GM18909 (cell line): ENCODE data around the gene LPIN1.
"Not testable (repeated sequence)": the region's sequence is repeated elsewhere in the genome, so short reads cannot be mapped to it uniquely, and the experiment has no call there.

ENCODE experiments used
- ATAC-seq: cut with Tn5 transposase; IDR thresholded peaks from one replicate; pipeline ENCODE4 v1.9.1; 2021; ENCODE audit warnings: mild to moderate bottlenecking; ENCODE audit not compliant: unreplicated experiment, poor library complexity

LPIN1 gene

DNA sequence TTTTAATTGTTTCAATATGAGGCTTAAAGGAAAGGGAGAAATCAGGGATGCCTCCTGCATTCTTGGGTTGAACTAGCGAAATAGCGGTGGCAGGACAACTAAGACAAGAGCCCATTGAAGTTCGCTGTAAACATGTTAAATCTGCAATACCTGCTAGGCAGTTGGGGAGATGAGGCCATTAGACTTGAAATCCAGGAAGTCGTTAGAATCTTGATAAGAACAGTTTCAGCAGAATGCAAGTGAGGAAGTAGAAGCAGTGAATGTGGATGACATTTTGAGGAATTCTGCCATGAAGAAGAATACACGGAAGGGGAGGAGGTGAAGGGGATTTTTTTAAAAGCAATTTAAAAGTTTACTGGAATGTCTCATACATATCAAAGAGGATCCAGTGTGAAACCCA is 109.7 kb downstream of the LPIN1 start:
- ATAC-seq = no peak

DNA sequence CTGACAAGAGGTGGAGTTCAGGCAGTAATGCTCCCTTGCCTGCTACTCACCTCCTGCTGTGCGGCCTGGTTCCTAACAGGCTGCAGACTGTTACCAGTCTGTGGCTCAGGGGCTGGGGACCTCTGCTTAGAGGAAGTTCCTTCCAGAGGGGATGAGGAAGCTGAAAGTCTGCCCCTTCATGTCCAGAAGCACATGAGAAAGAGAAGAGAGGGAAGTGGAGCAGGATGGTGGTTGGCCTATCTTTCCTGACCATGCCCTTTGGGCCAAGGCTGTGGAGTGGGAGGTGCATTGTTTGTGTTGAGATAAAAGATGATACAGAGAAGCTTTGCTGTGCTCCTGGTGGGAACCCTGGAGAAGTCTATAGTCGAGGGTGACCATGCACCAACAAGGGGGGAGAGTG is 112.5 kb downstream of the LPIN1 start:
- no peak for ATAC-seq

DNA sequence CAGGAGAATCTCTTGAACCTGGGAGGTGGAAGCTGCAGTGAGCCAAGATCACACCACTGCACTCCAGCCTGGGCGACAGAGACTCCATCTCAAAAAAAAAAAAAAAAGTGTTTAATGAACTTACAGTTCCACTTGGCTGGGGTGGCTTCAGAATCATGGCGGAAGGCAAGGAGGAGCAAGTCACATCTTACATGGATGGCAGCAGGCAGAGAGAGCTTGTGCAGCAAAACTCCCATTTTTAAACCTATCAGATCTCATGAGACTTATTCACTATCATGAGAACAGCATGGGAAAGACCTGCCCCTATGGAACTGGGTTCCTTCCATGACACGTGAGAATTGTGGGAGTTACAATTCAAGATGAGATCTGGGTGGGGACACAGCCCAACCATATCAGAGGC is 113.5 kb downstream of the LPIN1 start:
- not testable (repeated sequence) for ATAC-seq

DNA sequence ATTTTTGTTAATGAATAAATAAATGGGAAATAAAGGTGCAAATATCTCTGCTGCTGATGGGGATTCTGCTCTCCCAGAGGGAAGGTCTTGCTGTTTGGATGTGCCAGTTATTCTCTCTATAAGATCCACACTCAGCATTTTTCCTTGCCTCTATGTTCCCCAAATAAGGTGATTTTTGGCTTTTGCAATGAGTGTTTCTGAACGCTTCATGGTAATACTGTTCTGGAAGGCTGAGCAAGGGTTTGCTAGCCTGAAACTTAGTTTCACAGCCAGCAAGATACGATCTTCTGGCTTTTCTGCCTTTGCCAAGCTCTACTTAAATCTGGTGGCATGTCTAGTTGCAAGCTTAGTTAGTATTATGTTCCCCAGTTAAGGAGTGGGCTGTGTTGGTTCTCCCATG is 114.6 kb downstream of the LPIN1 start:
- ATAC-seq = peak; percentile 33

GRCh38 chr2:11862049-11862448 is 115.6 kb downstream of the LPIN1 start:
- ATAC-seq = peak; percentile 27

DNA sequence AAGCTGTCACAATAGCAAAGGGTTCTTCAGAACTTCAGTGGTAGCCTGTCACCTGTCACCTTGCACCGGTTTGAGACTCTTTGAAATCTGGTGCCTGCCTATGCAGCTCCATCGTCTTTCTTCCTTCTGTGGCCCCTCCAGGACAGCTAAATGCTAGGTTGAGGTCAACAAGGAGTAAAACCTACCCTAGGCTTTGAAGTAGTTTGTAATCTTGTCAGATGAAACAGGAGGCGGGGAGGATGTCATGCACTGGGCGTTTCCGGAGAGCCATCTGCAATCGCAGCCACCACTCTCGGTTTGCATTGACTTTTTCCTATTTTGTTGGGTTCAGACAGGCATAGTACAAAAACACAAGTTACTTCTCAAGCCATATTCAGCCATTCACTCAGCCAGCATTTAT is 116.7 kb downstream of the LPIN1 start:
- ATAC-seq = peak; percentile 36

- ATAC-seq = peak; percentile 47
These were observed 117.3 kb downstream of the LPIN1 start for GRCh38 chr2:11863513-11864328.

GRCh38 chr2:11864724-11865123 is 118.3 kb downstream of the LPIN1 start:
- ATAC-seq = no peak

GRCh38 chr2:11865378-11865777 is 118.9 kb downstream of the LPIN1 start:
- ATAC-seq = peak; percentile 25

- no peak for ATAC-seq
These were observed 119.4 kb downstream of the LPIN1 start for GRCh38 chr2:11865805-11866204.

DNA sequence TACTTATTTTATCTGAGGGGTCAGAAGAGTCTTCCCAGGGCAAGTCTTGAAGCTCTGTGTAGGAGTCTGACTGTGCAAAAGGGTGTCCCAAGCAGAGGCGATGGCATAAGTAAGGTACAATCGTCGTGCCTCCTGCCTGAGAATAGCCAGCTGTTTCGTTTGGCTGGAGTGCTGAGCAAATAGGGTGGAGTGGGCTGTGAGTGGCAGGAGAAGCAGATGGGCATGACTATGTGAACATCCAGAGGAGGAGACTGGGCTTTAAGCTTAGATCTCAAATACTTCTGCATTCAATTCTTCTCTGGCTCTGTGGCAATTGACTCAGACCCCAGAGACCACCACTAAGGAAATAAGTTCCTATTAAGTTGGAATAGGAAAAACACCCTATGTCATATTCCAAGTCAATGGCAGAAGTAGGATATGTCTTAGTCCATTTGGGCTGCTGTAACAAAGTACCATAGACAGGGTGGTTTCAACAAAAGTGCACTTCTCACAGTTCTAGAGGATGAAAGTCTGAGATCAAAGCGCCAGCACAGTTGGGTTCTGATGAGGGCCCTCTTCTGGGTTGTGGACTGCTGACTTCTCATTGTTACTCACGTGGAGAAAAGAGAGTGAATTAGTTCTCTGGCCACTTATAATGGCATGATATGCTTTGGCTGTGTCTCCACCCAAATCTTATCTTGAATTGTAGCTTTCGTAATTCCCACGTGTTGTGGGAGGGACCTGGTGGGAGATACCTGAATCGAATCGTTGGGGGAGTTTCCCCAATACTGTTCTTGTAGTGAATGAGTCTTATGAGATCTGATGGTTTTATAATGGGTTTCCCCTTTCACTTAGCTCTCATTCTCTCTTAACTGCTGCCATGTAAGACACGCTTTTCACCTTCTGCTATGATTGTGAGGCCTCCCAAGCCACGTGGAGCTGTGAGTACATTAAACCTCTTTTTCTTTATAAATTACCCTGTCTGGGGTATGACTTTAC is 120.2 kb downstream of the LPIN1 start:
- peak; percentile 42 for ATAC-seq

- no peak for ATAC-seq
These were observed 121.5 kb downstream of the LPIN1 start for GRCh38 chr2:11867926-11868325.

- ATAC-seq = no peak
These were observed 123.1 kb downstream of the LPIN1 start for GRCh38 chr2:11869391-11869991.

- ATAC-seq = no peak
These were observed 123.6 kb downstream of the LPIN1 start for GRCh38 chr2:11870064-11870463.

- peak; percentile 47 for ATAC-seq
These were observed 124.2 kb downstream of the LPIN1 start for GRCh38 chr2:11870584-11870983.

DNA sequence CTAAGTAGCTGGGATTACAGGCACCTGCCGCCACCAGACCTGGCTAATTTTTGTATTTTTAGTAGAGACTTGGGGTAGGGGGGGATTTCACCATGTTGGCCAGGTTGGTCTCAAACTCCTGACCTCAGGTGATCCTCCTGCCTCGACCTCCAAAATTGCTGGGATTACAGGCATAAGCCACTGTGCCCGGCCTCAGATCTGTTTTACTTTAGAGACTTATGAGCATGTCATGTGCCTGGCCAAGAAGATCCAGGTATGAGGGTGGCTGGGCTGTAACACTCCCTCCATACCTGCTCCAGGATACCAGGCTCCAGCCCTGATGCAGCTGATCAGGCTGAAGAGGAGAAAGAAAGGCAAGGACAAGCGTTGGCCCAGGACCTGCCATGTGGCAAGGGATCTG is 125.0 kb downstream of the LPIN1 start:
- ATAC-seq = no peak

GRCh38 chr2:11872247-11872947 is 126.0 kb downstream of the LPIN1 start:
- ATAC-seq = no peak

DNA sequence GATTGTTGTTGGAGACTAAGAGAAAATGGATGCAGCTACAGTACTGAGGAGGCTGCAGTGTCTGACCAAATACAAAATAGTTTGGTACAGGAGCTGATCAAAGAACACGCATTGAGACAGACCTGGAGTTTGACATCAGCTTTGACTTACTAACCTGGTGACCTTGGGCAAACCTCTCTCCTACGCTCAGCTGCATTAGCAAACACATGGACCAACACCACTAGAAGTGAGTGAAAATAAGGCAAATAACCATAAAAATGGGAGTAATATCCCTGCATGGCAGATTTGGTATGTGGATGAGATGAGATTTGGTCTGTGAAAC is 126.5 kb downstream of the LPIN1 start:
- no peak for ATAC-seq

- no peak for ATAC-seq
These were observed 127.1 kb downstream of the LPIN1 start for GRCh38 chr2:11873356-11874154.

DNA sequence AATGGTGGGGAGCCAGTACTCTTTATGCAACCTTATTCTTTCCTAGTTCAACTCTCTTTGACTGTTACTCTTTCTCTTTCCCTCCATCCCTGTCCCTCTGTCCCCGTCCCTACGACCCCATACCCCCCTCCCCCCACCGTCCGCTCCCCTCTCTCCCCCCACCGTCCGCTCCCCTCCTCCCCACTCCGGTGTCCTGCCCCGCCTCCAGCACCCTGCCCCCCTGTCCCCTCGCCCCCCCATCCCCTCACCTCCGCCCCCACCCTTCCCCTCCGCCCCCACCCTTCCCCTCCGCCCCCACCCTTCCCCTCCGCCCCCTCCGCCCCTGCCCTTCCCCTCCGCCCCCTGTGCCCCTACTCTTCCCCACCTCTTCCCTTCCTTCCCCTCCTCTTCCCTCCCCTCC is 128.4 kb downstream of the LPIN1 start:
- no peak for ATAC-seq
